ENCODE results near the gene FRRS1L.

- TF ChIP-seq POLR2A (IDR thresholded peaks at IDR 0.05) (no peak), CTCF (IDR thresholded peaks at IDR 0.05) (no peak), POLR2AphosphoS5 (IDR thresholded peaks at IDR 0.05) (no peak)
Observed at GRCh38 chr9:109134167-109134578, 32.9 kb downstream of the FRRS1L start.
